HG03575 (cell line): ENCODE measurements around the gene CDH20.

Experiments
- ATAC-seq: cut with Tn5 transposase; IDR thresholded peaks from one replicate; pipeline ENCODE4 v1.9.1; 2021; ENCODE audit not compliant: unreplicated experiment, insufficient number of reproducible peaks, low FRiP score; ENCODE audit errors: extremely low read depth

Gene CDH20

DNA sequence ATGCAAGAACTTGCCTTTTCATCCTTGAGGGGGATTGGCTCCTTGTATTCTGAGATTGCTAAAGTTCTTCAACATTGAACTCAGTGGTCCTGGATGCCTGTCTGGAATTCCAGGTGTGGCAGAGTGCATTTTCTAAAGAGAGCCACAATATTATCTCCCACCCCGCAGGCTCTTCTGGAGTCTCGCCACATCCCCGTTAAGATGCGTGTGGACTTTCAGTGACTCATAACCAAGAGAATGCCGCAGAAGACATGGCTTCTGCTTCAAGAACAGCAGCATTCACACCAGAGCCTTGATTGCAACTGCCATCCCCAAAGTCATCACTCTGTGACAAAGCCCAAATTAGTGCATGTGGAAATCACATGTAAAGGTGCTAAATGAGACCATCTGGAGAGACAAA is 142.7 kb downstream of the CDH20 start:
- no peak for ATAC-seq

DNA sequence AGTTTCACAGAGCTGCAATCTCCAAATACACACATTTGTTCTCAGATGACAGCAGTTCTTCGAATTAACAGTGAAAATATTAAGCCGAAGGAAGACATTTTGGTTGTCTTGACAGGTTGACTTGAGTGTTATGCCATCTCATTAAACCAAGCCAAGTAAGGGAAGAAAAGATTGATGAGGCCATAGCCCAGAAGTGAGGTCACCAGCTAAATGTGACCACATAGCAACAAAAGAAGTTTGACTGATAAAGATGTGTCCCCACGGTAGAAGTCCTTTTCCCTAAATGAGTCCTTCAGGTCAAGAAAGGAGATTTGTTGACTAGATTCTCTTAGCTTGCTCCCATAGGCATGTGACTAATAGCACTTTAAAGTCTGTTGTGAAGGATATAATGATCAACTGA is 156.1 kb downstream of the CDH20 start:
- ATAC-seq = no peak

GRCh38 chr18:61496374-61496773 is 163.1 kb downstream of the CDH20 start:
- no peak for ATAC-seq

GRCh38 chr18:61497422-61497821 is 164.2 kb downstream of the CDH20 start:
- no peak for ATAC-seq

- no peak for ATAC-seq
Observed at GRCh38 chr18:61502472-61502871, 169.2 kb downstream of the CDH20 start.

DNA sequence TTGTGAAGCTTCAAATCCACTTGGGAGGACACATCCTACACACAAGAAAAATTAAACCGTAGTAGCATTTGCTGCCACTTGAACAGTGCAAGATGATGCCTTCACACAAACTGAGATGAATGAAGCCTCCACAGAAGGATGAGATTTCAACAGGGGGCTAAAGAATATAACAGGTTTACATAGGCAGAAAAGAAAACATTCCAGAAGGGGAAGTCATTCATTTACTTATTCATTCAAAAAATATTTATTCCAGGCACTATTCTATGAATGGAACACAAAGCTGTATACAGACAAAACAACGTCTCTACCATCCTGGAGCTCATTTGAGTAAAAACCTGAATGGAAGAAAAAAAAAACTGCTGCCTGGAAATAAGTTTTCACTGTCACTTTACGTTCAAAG is 170.5 kb downstream of the CDH20 start:
- no peak for ATAC-seq

DNA sequence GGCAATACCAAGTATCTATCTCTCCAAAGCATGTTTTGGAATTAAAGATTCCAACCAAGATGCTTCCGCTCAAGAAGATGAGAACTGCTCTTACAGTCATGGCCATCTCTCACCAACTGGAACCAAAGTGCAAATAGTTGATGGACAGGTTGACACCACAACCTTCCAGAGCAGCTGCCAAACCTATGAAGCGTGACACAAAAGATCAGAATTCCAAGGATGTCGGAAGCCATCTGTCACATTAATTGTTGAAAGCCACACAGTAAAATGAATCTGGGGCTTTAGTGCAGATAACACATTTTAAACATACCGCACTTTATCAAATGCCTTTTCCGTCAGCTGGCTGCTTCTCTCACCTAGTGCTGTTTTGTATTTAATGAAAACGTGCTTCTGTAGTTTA is 195.7 kb downstream of the CDH20 start:
- ATAC-seq = no peak

- no peak for ATAC-seq
Observed at GRCh38 chr18:61530681-61531080, 197.5 kb downstream of the CDH20 start.

DNA sequence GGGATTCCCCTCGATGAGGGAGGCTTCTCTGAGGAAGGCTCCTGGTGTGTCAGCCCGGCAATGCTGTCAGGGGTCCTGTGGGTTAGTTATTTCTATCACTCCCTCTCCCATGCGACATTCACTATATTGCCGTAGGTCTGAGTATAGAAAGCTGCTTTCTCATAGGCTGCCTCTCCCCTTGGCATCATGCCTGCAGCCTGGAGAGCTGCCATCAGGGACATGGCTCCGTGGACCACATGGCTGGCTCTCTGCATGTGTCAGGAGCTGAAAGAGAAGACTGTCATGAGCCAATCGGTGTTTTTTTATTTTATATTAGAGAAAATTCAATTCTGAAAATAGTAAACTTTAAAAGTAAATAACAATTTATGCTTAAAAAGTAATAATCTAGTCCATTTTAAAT is 198.0 kb downstream of the CDH20 start:
- no peak for ATAC-seq

GRCh38 chr18:61531891-61532290 is 198.7 kb downstream of the CDH20 start:
- ATAC-seq = no peak

DNA sequence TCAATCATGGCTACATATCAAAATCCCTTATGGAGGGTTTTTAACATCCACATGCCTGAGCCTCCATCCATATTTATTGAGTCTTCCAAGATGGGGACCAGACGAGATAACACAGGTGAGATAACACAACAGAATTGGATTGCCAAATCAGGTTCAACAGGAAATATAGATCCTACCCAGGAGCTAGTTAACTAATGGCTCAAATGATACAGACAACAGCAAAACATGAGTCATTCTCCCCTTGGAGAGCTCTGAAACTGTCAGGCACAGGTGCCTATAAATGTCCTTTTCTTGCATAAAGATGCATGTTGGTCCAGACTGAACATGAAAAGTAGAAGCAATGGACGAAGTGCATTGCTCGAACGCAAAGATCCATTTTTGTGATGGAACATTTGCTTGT is 202.2 kb downstream of the CDH20 start:
- no peak for ATAC-seq

DNA sequence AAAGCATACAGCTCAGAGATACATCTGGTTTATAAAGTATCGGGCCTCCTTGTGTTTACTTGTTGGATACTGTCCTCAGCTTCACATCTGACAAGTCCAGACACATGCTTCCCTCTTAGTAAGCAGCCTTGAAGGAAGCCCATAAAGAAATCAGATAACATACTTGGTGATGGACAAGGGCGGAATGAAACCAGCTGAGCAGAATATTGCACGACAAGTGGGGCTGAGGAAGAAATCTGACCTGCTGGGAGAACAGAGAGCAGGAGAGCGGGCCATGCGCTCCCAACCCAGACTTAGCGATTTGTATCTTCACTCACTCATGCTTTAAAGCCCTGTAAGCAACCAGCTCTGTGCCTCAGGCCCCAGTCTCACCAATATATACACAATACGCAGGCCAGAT is 208.4 kb downstream of the CDH20 start:
- ATAC-seq = no peak

- ATAC-seq = no peak
Observed at GRCh38 chr18:61542596-61542995, 209.4 kb downstream of the CDH20 start.

- no peak for ATAC-seq
Observed at GRCh38 chr18:61543518-61543917, 210.3 kb downstream of the CDH20 start.

GRCh38 chr18:61544178-61544577 is 210.9 kb downstream of the CDH20 start:
- no peak for ATAC-seq

DNA sequence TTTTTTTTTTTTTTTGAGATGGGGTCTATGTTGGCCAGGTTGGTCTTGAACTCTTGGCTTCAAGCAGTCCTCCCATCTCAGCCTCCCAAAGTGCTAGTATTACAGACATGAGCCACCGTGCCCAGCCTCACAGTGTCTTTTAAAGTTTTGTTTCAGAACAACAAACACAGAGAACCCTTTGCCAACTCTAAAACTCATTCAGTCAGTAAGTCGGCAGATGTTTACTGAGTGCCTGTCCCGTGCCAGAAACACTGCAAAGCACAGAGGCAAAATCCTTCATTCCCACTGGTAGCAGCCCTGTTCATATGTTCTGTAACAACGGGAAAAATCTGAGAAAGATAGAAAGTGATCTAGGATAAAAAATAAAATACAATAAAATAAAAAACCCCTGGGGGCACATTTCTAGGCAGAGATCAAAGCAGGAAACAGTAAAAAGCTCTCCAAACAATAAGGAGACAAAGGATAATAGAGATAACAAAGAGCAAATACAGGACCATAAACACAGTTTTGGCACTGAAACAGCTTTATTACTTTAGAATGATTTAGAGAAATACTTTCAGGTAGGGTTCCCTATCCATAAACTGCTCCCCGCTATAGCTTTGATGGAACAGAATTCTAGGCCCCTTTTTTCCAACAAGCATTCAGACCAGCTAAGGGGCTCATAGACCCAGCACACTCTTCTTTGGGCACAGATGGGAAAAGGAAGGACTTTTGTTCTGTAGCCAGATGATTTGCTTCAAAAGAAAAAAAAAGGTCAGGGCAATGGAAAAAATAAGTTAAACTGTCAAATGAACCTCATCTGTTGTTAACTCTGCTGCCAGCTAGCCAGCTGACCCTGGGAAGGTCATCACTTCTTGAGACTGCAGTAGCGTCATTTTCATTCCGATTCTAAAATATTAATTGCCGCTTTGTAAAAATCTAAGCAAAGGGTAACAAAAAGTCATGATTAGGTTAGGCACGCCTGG is 212.3 kb downstream of the CDH20 start:
- ATAC-seq = no peak

GRCh38 chr18:61546590-61546989 is 213.4 kb downstream of the CDH20 start:
- ATAC-seq = no peak

- ATAC-seq = no peak
Observed at GRCh38 chr18:61549416-61549815, 216.2 kb downstream of the CDH20 start.

DNA sequence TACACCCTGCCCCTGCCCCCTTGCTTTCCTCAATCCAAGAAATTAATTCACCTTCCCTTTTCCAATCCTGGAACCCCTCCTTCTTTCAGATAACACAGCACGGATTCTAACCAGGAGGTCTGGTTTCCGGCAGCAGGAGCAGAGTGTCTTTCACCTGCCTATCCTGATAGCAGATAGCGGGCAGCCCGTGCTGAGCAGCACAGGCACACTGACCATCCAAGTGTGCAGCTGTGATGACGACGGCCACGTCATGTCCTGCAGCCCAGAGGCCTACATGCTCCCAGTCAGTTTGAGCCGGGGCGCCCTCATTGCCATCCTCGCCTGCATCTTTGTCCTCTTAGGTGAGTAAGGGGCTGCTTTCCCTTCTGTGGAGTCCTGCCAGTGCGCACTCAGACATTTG is 216.7 kb downstream of the CDH20 start:
- no peak for ATAC-seq

DNA sequence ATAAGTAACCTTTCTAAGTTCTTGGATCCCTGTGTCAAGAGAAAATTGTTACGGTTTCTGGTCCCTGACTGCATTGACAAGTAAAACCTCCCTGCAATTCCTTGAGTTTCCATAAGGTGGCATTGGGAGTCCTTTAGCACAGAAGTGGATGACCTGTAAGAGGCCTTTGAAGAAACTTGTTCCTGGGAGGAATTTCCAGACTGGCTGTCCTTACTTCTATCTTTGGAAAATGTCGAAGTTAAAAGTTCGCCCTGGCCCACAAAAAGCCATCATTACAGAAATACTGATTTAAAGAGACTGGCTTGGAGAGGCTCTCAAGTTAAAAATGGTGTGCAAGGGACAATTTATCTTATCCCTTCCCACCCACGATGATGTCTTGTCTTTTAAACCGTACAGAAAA is 218.4 kb downstream of the CDH20 start:
- no peak for ATAC-seq
